Frontal cortex (tissue), 4 donors: ENCODE measurements around the gene USP35. TPM values are rescaled to one million over a fixed set of nuclear protein-coding genes. Genes with fewer than 3 reads are reported as not detected.

ENCODE experiments used
- DNase-seq, 2 donors: peaks; one replicate each; pipeline ENCODE4 v3.0.0; 2012; ENCODE audit warnings: low spot score in 2 of 2
- FAIRE-seq: peaks from 2 replicates; lab custom pipeline; 2012; peaks lifted over from hg19 to GRCh38; lab: Jason Lieb, UNC
- total RNA-seq: library from RNA; depleted of rRNA; stranded (reverse); fragments of >200 nt; gene quantifications from one replicate; pipeline ENCODE4 v1.2.3, GENCODE V29; 2014
- donor health status: control.
- donor health status: control.
- donor health status: control.

The USP35 gene
- total RNA-seq, 1 donor from 2014 or later, result 12.2 TPM

- FAIRE-seq (no peak), DNase-seq (no peak)
These were observed 5.1 kb downstream of the USP35 start for GRCh38 chr11:78193806-78194205.

GRCh38 chr11:78194490-78194889, 5.8 kb downstream of the USP35 start:
- no peak for FAIRE-seq
- no peak for DNase-seq

- FAIRE-seq (no peak), DNase-seq (peak in 1 of 2 donors; percentile 56)
These were observed 7.3 kb downstream of the USP35 start for GRCh38 chr11:78195917-78196560.

GRCh38 chr11:78196661-78197091, 8.0 kb downstream of the USP35 start:
- FAIRE-seq, result no peak
- DNase-seq, result no peak

GRCh38 chr11:78197816-78198215, 9.1 kb downstream of the USP35 start:
- FAIRE-seq (no peak), DNase-seq (no peak)

- FAIRE-seq, result no peak
These were observed 10.4 kb downstream of the USP35 start for GRCh38 chr11:78199015-78199652.

GRCh38 chr11:78199653-78200015, 10.9 kb downstream of the USP35 start:
- no peak for FAIRE-seq
- no peak for DNase-seq

More at GRCh38 chr11:78199015-78199652, 10.4 kb downstream of the USP35 start:
- DNase-seq, result no peak

- DNase-seq (no peak), FAIRE-seq (no peak)
These were observed 11.3 kb downstream of the USP35 start for GRCh38 chr11:78200061-78200460.

GRCh38 chr11:78200553-78200952, 11.8 kb downstream of the USP35 start:
- DNase-seq (no peak), FAIRE-seq (no peak)

GRCh38 chr11:78201096-78201818, 12.5 kb downstream of the USP35 start:
- DNase-seq (no peak), FAIRE-seq (no peak)

- no peak for FAIRE-seq
These were observed 14.0 kb downstream of the USP35 start for GRCh38 chr11:78202733-78203167.

GRCh38 chr11:78203184-78203583, 14.5 kb downstream of the USP35 start:
- FAIRE-seq (no peak), DNase-seq (no peak)

More at GRCh38 chr11:78202733-78203167, 14.0 kb downstream of the USP35 start:
- DNase-seq, result no peak

GRCh38 chr11:78205256-78205655, 16.5 kb downstream of the USP35 start:
- no peak for DNase-seq
- no peak for FAIRE-seq

GRCh38 chr11:78205691-78206090, 17.0 kb downstream of the USP35 start:
- no peak for FAIRE-seq
- DNase-seq, result no peak

GRCh38 chr11:78207532-78208256, 19.0 kb downstream of the USP35 start:
- FAIRE-seq (no peak), DNase-seq (no peak)

- no peak for DNase-seq
- FAIRE-seq, result no peak
These were observed 19.8 kb downstream of the USP35 start for GRCh38 chr11:78208257-78209165.

- no peak for FAIRE-seq
- DNase-seq, result no peak
These were observed 20.8 kb downstream of the USP35 start for GRCh38 chr11:78209478-78209877.

- no peak for FAIRE-seq
- no peak for DNase-seq
These were observed 21.4 kb downstream of the USP35 start for GRCh38 chr11:78210000-78210608.

- FAIRE-seq (no peak), DNase-seq (no peak)
These were observed 22.8 kb downstream of the USP35 start for GRCh38 chr11:78211565-78211964.
